Measurements from ENCODE around the gene CDKN2AIPNL.

CDKN2AIPNL gene, protein sequence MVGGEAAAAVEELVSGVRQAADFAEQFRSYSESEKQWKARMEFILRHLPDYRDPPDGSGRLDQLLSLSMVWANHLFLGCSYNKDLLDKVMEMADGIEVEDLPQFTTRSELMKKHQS

GRCh38 chr5:134411546-134412266 is at the start of gene CDKN2AIPNL:
Gene CDKN2AIPNL, minus strand, starts transcription at chr5:134411881. Its CDS starts 27 bp downstream, at chr5:134411854.
- DNase-seq (ENCODE audit: low spot score): peak; percentile 98

GRCh38 chr5:134460551-134460950 is 48.9 kb upstream of the CDKN2AIPNL start:
- DNase-seq (ENCODE audit: low spot score): no peak

DNA sequence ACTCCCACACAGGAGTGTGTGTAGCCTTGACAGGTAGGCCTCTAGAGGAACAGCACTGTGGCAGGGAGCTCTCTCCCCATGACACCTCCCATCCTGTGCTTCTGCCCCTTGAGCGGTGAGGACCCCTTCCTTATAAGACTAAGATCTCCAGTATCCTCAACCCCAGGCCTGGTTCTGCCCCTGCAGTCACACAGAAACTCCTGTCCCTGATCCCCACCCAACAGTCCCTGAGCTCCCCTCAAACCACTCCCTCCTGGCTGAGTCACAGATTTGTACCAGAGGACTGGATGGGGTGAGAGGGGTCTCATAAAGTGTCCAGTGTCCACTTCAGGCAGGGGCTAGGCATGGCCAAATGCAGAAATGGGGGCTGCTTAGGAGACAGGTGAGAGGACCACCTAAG is 47.8 kb upstream of the CDKN2AIPNL start:
- DNase-seq (ENCODE audit: low spot score): no peak

DNA sequence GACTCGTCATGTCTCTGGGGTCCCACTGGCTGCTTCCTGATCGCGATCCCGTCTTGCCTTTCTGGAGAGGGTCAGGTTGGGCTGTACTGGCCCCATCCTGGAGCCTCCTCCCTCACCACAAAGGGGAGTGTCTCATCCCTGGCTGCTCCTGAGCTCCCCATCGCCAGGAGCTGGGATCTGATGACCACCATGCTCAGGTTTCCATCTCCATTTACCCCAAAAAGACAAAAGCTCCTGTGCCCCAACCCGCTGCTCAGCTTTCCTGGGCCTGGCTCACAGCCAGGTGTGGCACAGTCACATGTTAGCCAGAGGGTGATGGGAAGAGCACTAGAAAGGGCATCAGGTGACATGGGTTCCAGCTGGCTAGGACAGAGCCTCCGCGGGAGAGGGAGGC is 47.3 kb upstream of the CDKN2AIPNL start:
- DNase-seq (ENCODE audit: low spot score): no peak

- DNase-seq (ENCODE audit: low spot score): no peak
These were observed 46.7 kb upstream of the CDKN2AIPNL start for GRCh38 chr5:134458234-134459009.

GRCh38 chr5:134457801-134458200 is 46.1 kb upstream of the CDKN2AIPNL start:
- DNase-seq (ENCODE audit: low spot score): no peak

DNA sequence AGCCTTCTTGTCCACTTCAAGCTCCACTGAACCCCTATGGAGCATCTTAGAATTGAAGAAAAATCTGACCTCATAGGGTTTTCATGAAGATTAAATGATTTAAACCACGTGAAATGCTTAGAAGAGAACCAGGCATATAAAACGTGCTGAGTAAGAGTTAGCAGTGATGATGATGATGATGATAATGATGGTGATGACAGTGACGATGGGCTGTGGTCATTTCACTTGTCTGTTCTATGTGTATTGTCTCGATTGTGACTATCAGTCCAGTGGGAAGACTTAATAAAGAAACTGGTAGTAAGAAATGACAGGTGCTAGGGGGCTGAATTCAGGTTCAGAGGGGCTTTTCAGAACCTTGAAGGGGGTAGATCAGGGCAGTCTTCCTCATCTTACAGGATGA is 45.1 kb upstream of the CDKN2AIPNL start:
- no peak for DNase-seq (ENCODE audit: low spot score)

GRCh38 chr5:134455466-134455865 is 43.8 kb upstream of the CDKN2AIPNL start:
- no peak for DNase-seq (ENCODE audit: low spot score)

DNA sequence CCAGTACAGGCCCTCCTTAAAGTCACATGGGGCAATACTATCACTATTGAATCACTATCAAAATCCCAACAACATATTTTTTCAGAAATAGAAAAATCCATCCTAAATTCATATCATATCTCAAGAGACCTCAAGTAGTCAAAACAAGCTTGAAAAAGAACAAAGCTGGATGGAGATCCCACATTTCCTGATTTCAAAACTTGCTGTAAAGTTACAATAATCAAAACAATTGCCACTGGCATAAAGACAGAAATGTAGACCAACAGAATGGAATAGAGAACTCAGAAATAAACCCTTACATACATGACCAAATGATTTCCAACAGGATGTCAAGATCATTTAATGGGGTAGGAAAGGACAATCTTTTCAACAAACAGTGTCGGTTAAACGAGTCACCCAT is 41.3 kb upstream of the CDKN2AIPNL start:
- no peak for DNase-seq (ENCODE audit: low spot score)

DNA sequence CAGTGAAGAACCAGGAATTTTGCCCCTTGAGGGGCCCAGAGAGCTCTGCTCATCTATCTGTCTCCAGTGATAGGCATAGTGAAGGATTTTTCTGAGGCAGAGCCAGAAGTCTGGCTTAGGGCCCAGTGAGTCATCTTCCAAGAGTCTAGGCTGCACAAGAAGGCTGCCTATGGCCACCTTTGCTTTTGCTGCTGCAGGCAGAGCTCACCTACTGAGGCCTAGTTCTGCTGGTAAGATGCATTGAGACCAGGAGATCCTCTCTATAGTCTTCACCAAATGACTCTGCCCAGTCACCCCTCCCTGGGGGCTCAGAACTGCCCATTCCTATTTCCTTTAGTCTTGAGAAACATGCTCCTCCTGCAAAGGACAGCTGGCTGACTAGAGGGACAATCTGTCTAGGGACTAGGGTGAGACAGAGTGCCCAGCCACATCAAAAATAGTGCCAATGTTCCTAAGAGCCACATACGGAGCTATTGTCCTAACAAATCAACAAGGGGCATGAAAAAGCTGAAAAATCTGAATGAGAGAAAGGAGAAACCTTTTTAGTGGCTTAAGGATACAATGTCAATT is 40.3 kb upstream of the CDKN2AIPNL start:
- no peak for DNase-seq (ENCODE audit: low spot score)

DNA sequence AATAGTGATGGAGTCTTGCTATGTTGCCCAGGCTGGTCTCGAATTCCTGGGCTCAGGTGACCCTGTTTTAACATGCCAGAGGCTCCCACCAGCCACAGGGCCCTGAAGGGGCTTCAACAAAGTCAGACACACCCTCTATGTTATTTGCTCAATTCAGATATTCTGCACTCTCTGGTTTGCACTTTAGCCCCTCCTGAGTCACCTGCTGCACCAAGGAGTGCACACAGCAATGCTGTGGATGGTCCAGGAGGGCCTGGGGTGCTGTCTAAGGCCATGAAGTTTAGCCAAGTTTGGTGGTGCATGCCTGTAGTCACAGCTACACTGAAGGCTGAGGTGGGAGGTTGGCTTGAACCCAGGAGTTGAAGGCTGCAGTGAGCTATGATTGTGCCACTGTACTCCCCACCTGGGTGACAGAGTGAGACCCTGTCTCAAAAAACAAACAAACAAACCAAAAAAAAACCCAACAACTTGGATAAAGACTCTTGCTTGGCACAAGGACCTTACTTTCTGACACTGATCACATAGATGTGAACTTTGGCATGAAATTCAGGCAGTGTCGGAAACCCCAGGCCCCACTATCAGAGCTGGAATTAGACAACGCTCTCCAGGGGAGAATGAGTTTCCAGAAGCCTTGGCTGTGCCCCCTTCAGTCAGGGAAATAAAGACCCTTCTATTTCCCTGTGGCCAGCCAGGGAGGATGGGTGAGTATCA is 39.7 kb upstream of the CDKN2AIPNL start:
- DNase-seq (ENCODE audit: low spot score): no peak

DNA sequence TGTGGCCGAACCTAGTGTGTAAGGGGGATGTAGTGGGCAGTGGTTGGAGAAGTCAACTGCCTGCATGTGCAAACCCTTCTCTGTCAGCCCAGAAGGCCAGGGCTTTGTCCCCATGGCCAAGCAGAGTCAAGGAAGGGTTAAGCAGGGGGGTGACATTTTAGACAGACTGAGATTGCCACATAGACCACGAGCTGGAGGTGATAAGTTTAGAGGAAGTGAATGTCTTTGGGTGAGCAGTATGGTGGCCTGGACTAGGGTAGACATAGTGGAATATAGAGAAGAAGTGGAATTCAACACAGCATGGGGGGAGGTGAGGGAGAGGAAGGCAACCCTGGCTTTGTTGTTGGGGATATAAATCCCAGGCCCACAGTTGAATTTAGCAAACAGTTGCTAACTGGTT is 38.7 kb upstream of the CDKN2AIPNL start:
- no peak for DNase-seq (ENCODE audit: low spot score)

- DNase-seq (ENCODE audit: low spot score): no peak
These were observed 37.5 kb upstream of the CDKN2AIPNL start for GRCh38 chr5:134449167-134449566.

DNA sequence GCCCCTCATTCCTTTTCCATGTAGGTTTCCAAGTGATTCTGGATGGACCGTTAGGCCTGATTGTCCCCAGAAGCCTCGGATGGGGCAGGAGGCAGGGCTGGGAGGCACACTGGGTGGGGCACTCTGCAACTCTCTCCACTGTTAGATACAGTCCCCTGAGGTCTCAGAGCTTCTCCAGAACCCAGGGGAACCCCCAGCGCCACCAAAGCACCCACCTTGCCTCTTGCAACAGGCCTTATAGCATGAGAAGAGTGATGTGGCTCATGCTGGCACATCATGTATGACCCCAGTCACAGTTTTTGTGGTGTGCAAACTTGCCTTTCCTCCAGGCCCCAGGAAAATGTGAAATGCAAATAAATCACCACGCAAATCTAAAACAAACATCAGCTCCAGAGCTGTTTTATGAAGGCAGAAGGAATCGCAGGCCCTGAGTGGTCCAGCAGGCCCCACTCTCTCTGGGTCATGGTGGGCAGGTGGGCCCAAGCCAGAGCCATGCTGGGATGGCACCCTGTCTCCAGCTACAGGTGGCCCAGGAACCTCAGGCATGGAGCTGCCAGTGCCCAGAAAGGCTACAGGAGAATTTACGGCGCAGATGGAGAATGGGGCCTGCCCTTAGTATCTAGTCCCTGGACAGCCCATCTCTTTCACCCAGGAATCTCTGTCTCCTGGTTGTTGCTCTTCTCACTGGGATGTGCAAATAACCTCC is 36.3 kb upstream of the CDKN2AIPNL start:
- DNase-seq (ENCODE audit: low spot score): no peak

DNA sequence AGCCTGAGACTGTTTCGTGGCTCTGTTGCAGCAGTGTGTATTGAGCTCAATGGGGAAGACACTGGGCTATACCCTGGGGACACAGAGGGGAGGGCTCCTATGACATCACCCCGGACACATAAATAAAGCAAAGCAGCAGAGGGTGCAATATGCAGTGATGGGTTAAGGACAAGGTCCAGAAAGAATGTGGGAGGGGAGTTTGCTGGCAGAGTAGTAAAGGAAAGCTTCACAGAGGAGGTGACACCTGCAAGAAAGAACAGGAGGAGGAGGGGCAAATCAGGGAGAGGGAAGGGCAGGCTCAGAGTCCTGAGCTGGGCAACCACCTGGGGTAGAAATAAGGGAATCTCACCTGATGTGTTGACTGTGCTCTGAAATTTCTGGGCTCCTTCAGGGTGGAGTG is 35.3 kb upstream of the CDKN2AIPNL start:
- DNase-seq (ENCODE audit: low spot score): no peak

- DNase-seq (ENCODE audit: low spot score): no peak
These were observed 34.5 kb upstream of the CDKN2AIPNL start for GRCh38 chr5:134445856-134446818.

DNA sequence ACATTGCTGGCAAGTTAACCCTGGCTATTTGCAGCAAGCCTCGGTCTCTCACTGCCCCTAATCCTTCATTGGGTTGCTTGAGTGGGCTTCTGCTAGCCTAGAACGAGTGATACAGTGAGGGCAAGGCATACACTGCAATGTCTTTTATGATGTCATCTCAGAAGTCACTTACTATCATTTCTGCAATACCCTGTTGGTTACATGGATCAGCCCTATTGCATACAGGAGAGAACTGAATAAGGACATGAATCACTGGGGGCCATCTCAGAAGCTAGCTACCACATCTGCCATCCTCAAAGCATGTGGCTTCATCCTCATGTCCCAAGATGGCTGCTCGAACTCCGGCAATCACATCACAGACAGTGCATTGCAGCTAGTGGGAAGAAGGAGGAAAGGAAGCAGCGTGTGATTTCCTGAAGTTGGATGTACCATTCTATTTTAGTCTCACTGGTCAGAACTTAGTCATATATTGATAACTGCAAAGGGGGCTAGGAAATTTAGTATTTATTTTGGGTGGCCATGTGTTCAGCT is 33.3 kb upstream of the CDKN2AIPNL start:
- no peak for DNase-seq (ENCODE audit: low spot score)

DNA sequence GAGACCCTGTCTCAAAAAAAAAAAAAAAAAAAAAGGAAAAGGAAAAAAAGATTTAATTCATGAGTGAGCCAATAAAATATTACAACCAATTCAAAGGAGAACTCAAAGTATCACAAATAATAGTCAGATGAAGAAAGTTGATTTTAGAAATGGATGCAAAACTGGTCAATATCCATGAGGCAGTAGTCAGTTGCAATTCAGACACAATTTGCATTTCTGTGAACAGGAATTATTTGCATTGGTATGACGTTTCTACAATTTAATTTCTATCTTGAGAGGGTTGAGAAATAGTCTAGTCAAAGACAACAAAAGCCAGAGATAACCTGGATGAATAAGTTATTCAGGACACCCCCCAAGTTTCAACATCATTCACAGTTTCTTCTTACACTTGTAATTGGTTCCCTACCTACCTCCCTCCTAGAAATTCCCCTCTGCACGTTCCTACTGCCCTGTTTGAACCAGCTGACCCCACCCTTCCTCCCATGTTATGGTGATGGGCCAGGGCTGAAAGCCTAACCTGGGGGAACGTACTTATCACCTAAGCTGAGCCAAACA is 28.6 kb upstream of the CDKN2AIPNL start:
- no peak for DNase-seq (ENCODE audit: low spot score)

DNA sequence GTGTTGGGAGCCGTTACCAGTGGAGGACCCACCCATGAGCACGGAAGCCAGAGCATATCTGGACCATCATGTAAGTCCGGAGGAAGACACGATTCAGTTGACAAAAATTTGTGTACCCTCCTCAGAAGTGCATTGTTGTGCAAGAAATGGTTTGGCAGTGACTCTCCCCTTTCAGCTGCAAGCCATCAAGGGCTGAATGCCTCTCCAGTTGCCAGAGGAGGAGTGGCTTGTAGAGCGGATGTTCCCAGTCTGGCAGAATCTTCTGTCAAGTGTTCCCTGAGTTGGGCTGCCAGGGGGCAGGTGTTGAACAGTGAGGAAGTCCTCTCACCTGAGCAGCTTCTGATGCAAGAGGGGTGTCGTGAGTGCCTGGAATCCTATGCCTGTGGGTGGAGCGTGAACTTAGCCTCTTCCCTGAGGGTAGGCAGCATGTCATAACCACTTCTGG is 27.6 kb upstream of the CDKN2AIPNL start:
- peak; percentile 60 for DNase-seq (ENCODE audit: low spot score)

GRCh38 chr5:134438721-134439123 is 27.0 kb upstream of the CDKN2AIPNL start:
- DNase-seq (ENCODE audit: low spot score): no peak
